HG03066 (cell line): ENCODE data around the gene GRIK4.
"Not testable (repeated sequence)": the region's sequence is repeated elsewhere in the genome, so short reads cannot be mapped to it uniquely, and the experiment has no call there.

Source experiments
- ATAC-seq: cut with Tn5 transposase; IDR thresholded peaks from one replicate; pipeline ENCODE4 v1.9.1; 2021; ENCODE audit warnings: low read depth; ENCODE audit not compliant: unreplicated experiment

The GRIK4 gene

GRCh38 chr11:120511116-120511819 is at the start of gene GRIK4:
TSS of gene GRIK4 (plus strand) at chr11:120511748. CDS start at chr11:120660319, 148,571 bp downstream.
- peak; percentile 70 for ATAC-seq

DNA sequence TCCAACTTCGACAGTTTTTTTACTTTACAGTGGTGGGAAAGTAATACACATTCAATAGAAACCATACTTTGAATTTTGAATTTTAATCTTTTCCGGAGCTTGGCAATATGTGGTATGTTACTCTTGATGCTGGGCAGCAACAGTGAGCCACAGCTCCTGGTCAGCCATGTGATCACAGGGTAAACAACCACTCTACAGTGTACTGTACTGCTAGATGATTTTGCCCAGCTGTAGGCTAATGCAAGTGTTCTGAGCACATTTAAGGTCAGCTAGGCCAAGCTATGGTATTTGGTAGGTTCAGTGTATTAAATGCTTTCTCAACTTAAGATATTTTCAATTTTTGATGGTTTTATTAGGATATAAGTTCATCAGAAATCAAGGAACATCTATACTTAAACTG is 48.7 kb upstream of the GRIK4 start:
- no peak for ATAC-seq

DNA sequence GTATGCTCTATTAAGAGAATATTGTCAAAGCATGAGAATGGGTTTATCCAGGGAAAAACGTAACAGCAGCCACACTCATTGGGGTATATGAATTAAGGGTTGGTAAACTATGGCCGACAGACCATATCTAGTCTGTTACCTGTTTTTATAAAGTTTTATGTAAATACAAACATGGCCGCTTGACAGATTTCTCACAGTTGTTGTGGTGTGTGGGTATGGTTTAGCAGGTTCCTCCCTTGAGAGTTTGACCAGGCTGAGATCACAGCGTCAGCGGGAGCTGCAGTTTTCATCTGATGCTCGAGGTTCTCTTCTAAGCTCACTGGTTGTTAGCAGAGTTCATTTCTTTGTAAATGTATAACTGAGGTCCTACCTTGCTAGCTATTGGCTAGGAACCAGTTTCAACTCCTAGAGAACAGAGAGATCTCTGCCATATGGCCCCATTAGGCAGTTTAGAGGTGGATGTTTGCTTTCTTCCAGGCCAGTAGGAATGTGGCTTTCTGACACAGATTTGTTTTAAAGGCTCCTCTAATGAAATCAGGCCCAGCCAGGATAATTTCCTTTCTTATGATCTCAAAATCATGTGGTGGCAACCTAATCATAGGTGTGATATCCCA is 45.5 kb upstream of the GRIK4 start:
- ATAC-seq, result no peak

DNA sequence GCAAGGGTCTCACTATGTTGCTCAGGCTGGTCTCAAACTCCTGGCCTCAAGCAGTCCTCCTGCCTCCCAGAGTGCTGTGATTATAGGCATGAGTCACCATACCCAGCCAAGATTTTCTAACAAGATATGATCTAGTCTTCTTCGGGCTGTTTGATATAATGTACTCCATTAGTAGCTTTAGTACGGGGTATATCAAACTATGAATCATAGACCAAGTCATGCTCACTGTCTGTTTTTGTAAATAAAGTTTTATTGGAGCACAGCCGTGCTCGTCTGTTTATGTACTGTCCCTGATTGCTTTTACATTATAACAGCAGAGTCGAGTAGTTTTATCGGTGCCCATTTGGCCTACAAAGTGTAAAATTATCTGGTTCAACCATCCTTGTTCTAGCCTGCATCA is 43.9 kb upstream of the GRIK4 start:
- no peak for ATAC-seq

DNA sequence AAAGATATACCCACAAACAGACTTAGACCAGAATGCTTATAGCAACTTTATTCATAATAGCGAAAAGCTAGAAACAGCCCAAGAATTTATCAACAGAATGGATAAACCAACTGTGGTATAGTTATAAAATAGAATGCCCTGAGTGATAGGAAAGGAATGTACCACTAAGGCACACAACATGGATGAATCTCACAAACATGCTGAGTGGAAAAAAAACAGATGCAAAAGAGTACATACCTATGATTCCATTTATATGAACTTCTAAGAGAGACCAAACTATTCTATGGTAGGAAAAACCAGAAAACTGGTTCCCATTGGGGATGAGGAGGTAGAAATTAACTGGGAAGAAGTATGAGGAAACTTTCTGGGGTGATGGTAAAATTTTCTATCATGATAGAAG is 40.4 kb upstream of the GRIK4 start:
- no peak for ATAC-seq

GRCh38 chr11:120471994-120472393 is 39.6 kb upstream of the GRIK4 start:
- ATAC-seq, result no peak

GRCh38 chr11:120473503-120473902 is 38.0 kb upstream of the GRIK4 start:
- ATAC-seq, result no peak

DNA sequence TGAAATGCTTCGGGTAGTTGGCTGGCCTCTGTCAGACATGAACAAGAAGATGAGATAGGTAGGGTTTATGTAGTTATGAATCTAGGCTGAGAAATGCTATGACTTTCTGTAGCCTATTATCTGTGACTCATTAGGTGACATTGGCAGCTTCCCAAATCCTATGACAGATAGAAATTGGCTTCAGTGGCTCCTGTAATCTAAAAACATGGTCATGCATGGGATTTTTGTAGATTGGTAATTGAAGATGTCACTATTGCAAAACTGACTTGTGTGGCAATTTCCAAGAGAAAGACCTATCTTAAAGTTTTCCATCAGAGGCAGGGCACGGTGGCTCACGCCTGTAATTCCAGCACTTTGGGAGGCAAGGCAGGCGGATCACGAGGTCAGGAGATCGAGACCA is 29.4 kb upstream of the GRIK4 start:
- ATAC-seq, result no peak

DNA sequence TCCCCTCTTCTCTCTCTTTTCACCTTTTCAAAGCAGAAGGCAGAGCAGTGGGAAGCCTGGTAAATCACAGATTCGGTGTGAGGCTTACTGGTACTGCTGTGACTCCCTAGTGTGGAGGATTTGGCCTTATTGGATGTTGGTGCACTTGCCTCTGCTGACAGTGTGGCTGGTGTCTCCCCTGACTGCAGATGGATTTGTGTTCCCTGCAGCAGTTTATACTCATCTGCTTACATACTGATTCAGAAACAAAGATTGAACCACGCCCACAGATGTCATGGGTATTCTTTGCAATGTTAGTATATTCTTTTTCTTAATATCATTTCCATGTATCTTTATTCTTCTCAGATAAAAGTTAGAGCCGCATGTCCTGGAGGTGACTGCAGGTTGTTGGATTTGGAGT is 26.8 kb upstream of the GRIK4 start:
- ATAC-seq, result no peak

- no peak for ATAC-seq
These were observed 25.4 kb upstream of the GRIK4 start for GRCh38 chr11:120486138-120486537.

DNA sequence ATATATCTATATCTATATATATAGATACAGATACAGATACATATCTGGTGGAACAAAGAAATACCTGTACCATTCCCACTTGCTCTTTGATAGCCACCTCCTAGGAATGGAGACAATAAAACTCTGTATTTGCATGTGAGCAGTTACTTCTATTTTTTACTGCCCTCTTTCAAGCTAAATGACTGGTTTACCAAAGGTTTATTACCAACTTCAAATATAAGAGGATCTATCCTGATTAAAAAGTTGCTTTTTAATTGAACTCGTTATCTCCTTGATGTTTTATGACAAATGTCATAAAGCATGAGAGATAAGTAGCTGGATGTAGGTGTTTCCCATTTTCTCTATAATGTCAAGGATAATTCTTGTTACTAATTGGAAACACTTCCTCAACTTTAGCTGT is 21.7 kb upstream of the GRIK4 start:
- no peak for ATAC-seq

DNA sequence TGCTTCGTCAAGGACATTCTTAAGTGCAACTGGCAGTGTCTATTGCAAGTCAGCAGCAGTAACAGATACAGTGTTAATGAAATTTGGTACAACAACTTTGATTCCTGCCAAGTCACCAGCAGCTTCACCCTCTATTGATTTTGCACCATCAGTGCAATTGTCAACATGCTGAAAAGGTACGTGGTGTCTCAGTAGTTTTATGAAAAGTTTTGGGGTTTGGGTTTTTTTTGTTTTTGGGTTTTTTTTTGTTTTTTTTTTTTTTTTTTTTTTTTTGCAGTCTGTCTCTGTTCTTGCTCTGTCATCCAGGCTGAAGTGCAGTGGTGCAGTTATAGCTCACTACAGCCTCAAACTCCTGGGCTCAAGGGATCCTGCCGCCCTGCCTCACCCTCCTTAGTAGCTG is 19.1 kb upstream of the GRIK4 start:
- no peak for ATAC-seq

DNA sequence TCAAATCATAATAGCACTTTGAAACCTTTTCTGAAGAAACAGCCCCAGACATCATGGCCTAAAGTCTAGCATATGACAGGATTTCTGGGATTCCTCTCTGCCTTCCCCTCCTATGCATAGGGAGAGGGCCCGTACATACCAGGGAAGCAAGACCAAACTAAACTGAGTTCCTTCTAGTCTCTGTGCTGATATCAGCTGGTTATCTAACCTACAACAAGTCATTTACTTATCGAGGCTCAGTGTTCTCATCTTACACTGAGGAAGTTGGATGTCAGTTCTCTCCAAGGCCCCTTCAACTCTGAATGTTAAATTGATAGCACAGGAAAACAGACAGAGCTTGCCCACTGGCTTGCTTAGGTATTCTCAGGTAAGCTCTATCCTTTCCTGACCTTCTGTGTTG is 17.0 kb upstream of the GRIK4 start:
- no peak for ATAC-seq

GRCh38 chr11:120499088-120499487 is 12.5 kb upstream of the GRIK4 start:
- no peak for ATAC-seq

- no peak for ATAC-seq
These were observed 11.7 kb upstream of the GRIK4 start for GRCh38 chr11:120499859-120500258.

- no peak for ATAC-seq
These were observed 11.0 kb upstream of the GRIK4 start for GRCh38 chr11:120500414-120501071.

DNA sequence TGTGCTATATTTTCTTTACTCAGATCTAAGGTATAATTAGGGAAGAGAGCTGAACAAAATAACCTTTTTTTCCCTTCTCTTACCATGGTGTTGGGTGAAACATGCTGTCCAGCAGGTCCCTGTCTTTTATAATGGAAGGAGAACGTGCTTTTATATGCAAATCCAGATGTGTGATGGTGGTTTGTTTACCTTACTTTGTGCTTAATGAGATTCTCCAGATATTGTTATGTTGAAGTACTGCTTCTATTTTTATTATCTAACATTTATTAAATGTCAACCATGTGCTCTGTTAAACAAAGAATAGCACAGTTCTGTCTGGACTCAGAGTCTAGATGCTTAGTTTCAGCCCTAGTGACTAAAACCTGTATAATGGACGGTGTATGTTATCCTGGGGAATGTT is 10.1 kb upstream of the GRIK4 start:
- no peak for ATAC-seq

GRCh38 chr11:120501976-120502755 is 9.4 kb upstream of the GRIK4 start:
- no peak for ATAC-seq

DNA sequence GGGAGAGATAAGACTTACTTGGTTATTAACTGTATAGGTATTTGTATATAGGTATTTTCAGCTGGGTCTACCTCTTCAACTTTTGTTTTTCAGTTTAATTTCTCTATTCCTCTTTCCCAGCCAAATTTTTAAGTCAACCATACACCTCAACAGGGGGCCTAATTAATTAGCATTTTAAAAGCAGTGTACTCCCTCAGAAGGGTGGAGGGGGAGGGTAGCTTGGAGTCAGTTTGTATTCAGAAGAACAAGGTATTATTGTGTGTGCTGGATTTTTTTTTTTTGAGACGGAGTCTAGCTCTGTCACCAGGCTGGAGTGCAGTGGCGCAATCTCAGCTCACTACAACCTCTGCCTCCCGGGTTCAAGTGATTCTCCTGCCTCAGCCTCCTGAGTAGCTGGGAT is 8.0 kb upstream of the GRIK4 start:
- not testable (repeated sequence) for ATAC-seq

DNA sequence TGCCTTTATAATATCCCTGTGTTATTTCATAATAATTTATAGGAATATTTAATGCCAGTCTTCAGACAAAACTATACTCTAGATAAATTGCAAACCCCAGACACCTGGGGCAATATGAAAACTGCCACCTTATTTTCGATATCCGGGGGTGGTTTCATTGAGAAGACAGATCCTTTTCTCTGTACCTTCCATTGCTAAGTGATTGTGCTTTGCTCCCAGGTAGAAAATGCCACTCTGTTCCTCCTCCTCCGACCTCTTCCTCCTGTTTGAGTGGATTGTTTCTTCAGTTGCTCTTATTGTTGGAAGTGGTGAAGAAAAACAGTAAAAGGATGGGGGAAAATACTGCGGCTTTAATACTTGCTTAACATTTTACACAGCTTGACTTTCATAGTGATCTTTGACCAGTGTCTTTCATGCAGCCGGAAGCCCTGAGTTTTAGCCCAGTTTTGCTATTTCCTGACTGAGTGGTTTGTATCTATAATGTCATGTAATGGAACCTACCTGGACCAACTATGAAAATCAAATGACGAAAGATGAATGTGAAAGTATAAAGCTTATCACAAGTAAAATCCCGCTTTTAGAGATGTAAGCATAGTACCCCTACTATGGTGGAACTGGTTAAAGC is 5.6 kb upstream of the GRIK4 start:
- ATAC-seq, result no peak
